Stimulated activated CD8-positive, alpha-beta memory T cell treated with anti-CD3 and anti-CD28 coated beads, Interleukin-15, amount 100 ng/mL, for 4 hours (primary cell): ENCODE results near the gene LRBA.
"Not testable (repeated sequence)": the region's sequence is repeated elsewhere in the genome, so short reads cannot be mapped to it uniquely, and the experiment has no call there.

Experiments
- DNase-seq, 2 donors: peaks; one replicate each; pipeline ENCODE4 v3.0.0-alpha.2; 2020; ENCODE audit warnings: low read depth in 2 of 2

LRBA gene

GRCh38 chr4:150423503-150423902 is 591.6 kb downstream of the LRBA start:
- DNase-seq, result no peak

- DNase-seq, result no peak
These were observed 592.0 kb downstream of the LRBA start for GRCh38 chr4:150423074-150423473.

GRCh38 chr4:150421612-150422011 is 593.5 kb downstream of the LRBA start:
- DNase-seq, result no peak

GRCh38 chr4:150419939-150420338 is 595.1 kb downstream of the LRBA start:
- DNase-seq, result no peak

- DNase-seq, result no peak
These were observed 596.2 kb downstream of the LRBA start for GRCh38 chr4:150418757-150419410.

GRCh38 chr4:150415213-150415612 is 599.9 kb downstream of the LRBA start:
- DNase-seq, result no peak

GRCh38 chr4:150411520-150411919 is 603.6 kb downstream of the LRBA start:
- no peak for DNase-seq

GRCh38 chr4:150402871-150403272 is 612.2 kb downstream of the LRBA start:
- no peak for DNase-seq

GRCh38 chr4:150401083-150401687 is 613.9 kb downstream of the LRBA start:
- no peak for DNase-seq

- DNase-seq, result no peak
These were observed 619.2 kb downstream of the LRBA start for GRCh38 chr4:150395872-150396271.

- no peak for DNase-seq
These were observed 621.0 kb downstream of the LRBA start for GRCh38 chr4:150394046-150394445.

- no peak for DNase-seq
These were observed 624.0 kb downstream of the LRBA start for GRCh38 chr4:150391052-150391451.

GRCh38 chr4:150390531-150390910 is 624.6 kb downstream of the LRBA start:
- no peak for DNase-seq

GRCh38 chr4:150389896-150390530 is 625.1 kb downstream of the LRBA start:
- DNase-seq, result no peak

- no peak for DNase-seq
These were observed 627.1 kb downstream of the LRBA start for GRCh38 chr4:150387981-150388380.

GRCh38 chr4:150386415-150386814 is 628.7 kb downstream of the LRBA start:
- not testable (repeated sequence) for DNase-seq

GRCh38 chr4:150385606-150386005 is 629.5 kb downstream of the LRBA start:
- DNase-seq, result no peak

- DNase-seq, result no peak
These were observed 630.8 kb downstream of the LRBA start for GRCh38 chr4:150384249-150384648.

- DNase-seq, result no peak
These were observed 633.1 kb downstream of the LRBA start for GRCh38 chr4:150382028-150382427.

GRCh38 chr4:150381609-150382008 is 633.5 kb downstream of the LRBA start:
- no peak for DNase-seq

GRCh38 chr4:150381036-150381435 is 634.0 kb downstream of the LRBA start:
- no peak for DNase-seq

GRCh38 chr4:150379454-150379853 is 635.6 kb downstream of the LRBA start:
- no peak for DNase-seq

- DNase-seq, result no peak
These were observed 640.1 kb downstream of the LRBA start for GRCh38 chr4:150375025-150375424.
